ENCODE measurements around the gene TSPYL1.

TSPYL1 gene

DNA sequence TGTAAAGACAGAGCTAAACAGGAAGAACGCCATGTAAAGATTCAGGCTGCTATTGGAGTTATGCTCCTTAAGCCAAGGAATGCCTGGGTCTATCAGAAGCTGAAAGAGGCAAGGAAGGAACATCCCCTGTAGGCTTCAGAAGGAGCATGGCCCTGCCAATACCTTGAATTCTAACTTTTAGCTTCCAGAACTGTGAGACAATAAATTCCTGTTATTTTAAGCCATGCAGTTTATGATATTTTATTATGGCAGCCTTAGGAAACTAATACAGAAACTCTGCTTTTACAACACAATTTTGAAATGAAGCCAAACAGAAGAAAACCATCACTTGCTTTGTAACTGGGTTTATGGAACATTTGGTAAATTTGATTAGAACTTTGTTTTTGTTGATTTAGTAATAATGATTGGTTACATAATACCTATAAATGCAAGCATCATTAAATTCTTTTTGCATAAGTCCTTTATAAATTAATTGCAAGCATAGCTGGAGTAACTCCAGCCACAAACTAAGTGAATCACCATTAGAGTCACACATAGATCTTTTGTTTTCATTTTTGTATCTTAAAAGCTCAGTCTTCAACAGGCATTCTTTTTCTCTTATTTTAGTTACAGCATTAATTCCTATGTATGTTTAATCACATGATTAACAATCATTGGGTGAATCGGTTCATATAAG is 33.5 kb upstream of the TSPYL1 start:
- ChIA-PET CTCF (interaction anchor here (1.0 to 1.6 kb wide), 4 partner anchors 10 to 96 kb away, joined by 3 to 6 read pairs (median 3); no protein-coding TSS in a partner anchor), POLR2A (no interaction called here)
- DNase-seq (ENCODE audit: low read depth, low spot score) = no peak
- TF ChIP-seq, protein P1, sequence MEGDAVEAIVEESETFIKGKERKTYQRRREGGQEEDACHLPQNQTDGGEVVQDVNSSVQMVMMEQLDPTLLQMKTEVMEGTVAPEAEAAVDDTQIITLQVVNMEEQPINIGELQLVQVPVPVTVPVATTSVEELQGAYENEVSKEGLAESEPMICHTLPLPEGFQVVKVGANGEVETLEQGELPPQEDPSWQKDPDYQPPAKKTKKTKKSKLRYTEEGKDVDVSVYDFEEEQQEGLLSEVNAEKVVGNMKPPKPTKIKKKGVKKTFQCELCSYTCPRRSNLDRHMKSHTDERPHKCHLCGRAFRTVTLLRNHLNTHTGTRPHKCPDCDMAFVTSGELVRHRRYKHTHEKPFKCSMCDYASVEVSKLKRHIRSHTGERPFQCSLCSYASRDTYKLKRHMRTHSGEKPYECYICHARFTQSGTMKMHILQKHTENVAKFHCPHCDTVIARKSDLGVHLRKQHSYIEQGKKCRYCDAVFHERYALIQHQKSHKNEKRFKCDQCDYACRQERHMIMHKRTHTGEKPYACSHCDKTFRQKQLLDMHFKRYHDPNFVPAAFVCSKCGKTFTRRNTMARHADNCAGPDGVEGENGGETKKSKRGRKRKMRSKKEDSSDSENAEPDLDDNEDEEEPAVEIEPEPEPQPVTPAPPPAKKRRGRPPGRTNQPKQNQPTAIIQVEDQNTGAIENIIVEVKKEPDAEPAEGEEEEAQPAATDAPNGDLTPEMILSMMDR (IDR thresholded peaks at IDR 0.05; ENCODE audit: insufficient read depth, low read length, missing control alignments) = no peak
- H3K4me3 ChIP-seq (ENCODE audit: low read depth, low read length) = no peak overlapping the region

DNA sequence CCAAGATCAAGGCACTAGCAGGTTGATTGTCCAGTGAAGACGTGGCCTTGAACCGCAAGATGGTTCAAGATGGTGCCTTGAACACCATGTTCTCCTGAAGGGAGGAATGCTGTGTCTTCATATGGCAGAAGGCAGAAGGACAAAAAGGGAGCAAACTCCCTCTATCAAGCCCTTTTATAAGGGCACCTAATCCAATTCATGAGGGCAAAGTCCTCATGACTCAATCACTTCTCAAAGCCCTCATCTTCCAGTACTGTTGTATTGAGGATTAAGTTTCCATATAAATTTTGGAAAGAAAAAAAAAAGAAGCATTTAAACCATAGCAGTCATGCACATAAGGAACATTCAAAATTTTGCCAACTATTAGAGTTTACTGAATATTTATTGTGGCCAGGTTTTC is 29.9 kb upstream of the TSPYL1 start:
- ChIA-PET CTCF (no interaction called here), POLR2A (no interaction called here)
- TF ChIP-seq, protein P1 (IDR thresholded peaks at IDR 0.05; ENCODE audit: insufficient read depth, low read length, missing control alignments) = no peak
- no peak overlapping the region for H3K4me3 ChIP-seq (ENCODE audit: low read depth, low read length)
- DNase-seq (ENCODE audit: low read depth, low spot score) = no peak

- H3K4me3 ChIP-seq (ENCODE audit: low read depth, low read length) = no peak overlapping the region
- ChIA-PET CTCF (no interaction called here), POLR2A (no interaction called here)
- no peak for DNase-seq (ENCODE audit: low read depth, low spot score)
- TF ChIP-seq, protein P1 (IDR thresholded peaks at IDR 0.05; ENCODE audit: insufficient read depth, low read length, missing control alignments) = no peak
Measured at GRCh38 chr6:116309001-116309400, 29.3 kb upstream of the TSPYL1 start.

DNA sequence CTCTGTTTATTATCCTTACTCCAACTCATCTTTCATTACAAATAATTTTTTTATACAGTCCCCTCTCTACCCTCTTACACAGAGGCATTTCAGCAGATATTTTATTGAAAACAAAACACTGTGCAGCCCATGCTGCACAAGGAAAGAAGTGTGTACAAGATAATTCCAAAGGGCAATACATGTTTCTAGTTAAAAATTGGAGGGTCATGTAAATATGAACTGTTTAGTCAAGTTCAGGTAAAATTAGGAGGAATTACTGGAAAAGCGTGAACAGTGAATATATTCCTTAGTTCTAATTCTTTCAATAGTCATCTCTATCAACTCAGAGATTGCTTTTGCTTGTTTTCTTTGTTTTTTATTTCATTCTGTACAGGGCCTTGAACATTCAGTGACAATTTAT is 27.9 kb upstream of the TSPYL1 start:
- DNase-seq (ENCODE audit: low read depth, low spot score) = no peak
- POLR2A ChIA-PET = no interaction called here
- TF ChIP-seq, protein P1 (IDR thresholded peaks at IDR 0.05; ENCODE audit: insufficient read depth, low read length, missing control alignments) = no peak
- CTCF ChIA-PET = interaction anchor here (0.9 to 2.6 kb wide), 4 partner anchors 15 to 133 kb away, joined by 3 to 10 read pairs (median 3); no protein-coding TSS in a partner anchor
- H3K4me3 ChIP-seq (ENCODE audit: low read depth, low read length) = no peak overlapping the region

GRCh38 chr6:116307001-116307400 is 27.3 kb upstream of the TSPYL1 start:
- no peak overlapping the region for H3K4me3 ChIP-seq (ENCODE audit: low read depth, low read length)
- TF ChIP-seq, protein P1 (IDR thresholded peaks at IDR 0.05; ENCODE audit: insufficient read depth, low read length, missing control alignments) = no peak
- POLR2A ChIA-PET = no interaction called here
- CTCF ChIA-PET = interaction anchor here (2.6 to 3.2 kb wide), 2 partner anchors 15 to 19 kb away, joined by 10 to 11 read pairs; no protein-coding TSS in a partner anchor
- DNase-seq (ENCODE audit: low read depth, low spot score) = no peak

- ChIA-PET CTCF (interaction anchor here (1.4 to 3.2 kb wide), 2 partner anchors 17 to 140 kb away, joined by 3 to 11 read pairs; no protein-coding TSS in a partner anchor), POLR2A (no interaction called here)
- no peak overlapping the region for H3K4me3 ChIP-seq (ENCODE audit: low read depth, low read length)
- TF ChIP-seq, protein P1 (IDR thresholded peaks at IDR 0.05; ENCODE audit: insufficient read depth, low read length, missing control alignments) = no peak
- no peak for DNase-seq (ENCODE audit: low read depth, low spot score)
Measured at GRCh38 chr6:116304538-116305097, 24.9 kb upstream of the TSPYL1 start.
